LNCAP (cell line): ENCODE results near the gene KLHL8.

ENCODE experiments used
- TF ChIP-seq, protein P1 (sequence below): fragments of 450-650 bp; IDR thresholded peaks from 2 replicates; pipeline ENCODE4 v1.5.1; 2017; ENCODE audit warnings: mild to moderate bottlenecking

The KLHL8 gene

DNA sequence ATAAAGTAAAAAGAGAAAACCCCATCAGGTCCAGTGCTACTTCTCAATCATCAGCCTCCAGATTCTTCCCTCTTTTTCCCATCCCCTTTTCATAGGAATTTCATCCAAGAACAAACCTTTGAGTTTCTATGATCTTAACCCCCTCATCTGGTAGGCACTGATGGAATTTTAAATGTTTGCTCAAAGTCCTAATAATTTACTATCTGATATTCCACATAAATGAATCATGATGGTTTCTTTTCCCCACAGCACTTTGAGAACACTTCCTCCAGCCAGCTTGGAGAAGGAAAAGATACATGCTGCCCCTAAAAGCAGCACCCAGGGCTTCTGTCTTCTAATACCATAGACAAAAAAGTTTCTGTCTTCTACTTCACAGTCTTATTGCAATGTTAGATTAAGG lies 19.4 kb upstream of the KLHL8 start:
- TF ChIP-seq, protein P1, sequence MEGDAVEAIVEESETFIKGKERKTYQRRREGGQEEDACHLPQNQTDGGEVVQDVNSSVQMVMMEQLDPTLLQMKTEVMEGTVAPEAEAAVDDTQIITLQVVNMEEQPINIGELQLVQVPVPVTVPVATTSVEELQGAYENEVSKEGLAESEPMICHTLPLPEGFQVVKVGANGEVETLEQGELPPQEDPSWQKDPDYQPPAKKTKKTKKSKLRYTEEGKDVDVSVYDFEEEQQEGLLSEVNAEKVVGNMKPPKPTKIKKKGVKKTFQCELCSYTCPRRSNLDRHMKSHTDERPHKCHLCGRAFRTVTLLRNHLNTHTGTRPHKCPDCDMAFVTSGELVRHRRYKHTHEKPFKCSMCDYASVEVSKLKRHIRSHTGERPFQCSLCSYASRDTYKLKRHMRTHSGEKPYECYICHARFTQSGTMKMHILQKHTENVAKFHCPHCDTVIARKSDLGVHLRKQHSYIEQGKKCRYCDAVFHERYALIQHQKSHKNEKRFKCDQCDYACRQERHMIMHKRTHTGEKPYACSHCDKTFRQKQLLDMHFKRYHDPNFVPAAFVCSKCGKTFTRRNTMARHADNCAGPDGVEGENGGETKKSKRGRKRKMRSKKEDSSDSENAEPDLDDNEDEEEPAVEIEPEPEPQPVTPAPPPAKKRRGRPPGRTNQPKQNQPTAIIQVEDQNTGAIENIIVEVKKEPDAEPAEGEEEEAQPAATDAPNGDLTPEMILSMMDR, result no peak

DNA sequence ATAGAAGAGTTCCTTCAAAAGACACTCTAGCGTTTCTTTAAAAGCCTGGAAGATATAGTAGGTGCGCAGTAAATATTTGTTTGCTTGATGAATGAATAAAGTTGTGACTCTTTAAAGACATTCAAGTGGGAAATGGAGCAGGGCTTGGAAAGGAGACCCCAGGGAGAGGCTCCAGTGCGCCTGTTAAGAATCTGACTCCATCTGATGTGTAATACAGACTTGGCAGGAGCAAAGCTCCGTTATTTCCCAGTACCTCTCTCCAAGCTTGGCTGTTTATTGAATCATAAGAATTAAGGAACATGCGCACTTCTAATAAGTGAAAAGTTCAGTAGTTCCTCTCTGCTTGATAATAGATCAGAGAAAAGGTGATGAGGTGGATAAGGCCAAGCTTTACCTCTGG lies 18.8 kb upstream of the KLHL8 start:
- TF ChIP-seq, protein P1, result no peak

DNA sequence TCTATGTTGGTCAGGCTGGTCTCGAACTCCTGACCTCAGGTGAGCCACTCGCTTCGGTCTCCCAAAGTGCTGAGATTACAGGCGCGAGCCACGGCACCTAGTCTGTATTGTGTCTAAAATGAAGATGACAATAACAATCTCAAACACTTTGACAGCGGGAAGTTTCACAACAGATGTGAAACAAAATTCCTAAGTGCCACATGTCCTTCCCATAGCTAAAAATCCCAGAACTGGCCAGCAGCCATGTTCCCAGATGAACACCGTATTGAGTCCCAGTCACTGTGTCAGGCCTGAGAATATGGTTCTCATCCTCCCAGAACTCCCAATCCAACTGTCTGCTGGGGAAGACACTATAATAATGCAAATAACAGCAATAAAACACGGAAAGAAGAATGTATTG lies 16.4 kb upstream of the KLHL8 start:
- TF ChIP-seq, protein P1, result no peak

DNA sequence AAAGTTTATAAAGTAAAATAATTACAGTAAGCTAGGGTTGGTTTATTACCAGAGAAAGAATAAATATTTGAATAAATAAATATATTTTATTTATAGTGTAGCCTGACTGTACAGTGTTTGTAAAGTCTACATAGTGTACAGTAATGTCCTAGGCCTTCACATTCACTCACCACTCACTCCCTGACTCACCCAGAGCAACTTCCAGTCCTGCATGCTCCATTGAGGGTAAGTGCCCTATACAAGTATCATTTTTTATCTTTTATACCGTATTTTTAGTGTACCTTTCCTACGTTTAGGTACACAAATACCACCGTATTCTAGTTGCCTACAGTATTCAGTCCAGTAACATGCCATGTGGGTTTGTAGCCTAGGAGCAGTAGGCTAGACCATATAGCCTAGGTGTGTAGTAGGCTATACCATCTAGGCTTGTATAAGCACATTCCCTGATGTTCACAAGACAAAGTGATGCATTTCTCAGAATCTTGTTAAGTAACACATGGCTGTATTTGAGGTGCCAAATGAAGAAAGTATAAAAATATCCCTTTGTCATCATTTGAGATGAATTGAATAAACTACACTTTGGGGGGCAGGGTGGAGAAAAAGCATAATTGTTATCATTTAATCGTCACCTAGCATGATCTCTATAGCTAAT lies 14.7 kb upstream of the KLHL8 start:
- TF ChIP-seq, protein P1, result no peak

DNA sequence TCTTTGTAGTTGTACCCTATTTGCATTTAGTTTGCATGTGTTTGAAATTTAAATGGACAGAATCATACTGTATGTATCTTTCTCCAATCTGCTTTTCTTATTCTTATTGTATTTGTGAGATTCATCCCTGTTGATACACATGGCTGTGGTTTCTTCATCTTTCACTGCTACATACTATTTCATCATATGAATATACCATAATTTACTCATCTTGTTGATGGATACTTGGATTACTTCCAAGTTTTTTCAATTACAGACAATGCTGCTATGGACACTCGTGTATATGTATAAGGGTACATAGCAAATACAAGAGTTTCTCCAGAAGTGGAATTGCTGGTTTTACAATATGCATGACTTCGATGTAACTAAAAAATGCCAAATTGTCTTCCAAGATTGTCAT lies 11.8 kb upstream of the KLHL8 start:
- TF ChIP-seq, protein P1, result no peak

DNA sequence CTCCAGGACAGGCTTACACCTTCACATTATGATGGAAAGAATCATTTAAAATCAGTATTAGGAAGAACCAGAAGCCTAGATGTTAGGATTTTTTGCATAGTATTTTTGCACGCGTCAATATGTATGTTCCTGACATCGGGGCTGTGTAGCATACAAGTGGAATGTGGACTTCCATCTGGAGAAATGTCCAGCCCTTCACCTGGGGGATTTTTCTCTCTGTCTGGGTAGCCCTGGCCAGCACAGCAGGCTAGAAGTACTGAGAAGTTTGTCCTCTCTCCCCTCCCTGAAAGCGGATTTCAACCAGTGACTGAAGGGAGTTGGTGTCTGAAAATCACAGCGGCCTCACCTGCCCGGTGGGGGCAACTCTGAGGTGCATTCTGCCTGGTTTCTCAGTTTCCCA lies 10.4 kb upstream of the KLHL8 start:
- TF ChIP-seq, protein P1, result no peak

DNA sequence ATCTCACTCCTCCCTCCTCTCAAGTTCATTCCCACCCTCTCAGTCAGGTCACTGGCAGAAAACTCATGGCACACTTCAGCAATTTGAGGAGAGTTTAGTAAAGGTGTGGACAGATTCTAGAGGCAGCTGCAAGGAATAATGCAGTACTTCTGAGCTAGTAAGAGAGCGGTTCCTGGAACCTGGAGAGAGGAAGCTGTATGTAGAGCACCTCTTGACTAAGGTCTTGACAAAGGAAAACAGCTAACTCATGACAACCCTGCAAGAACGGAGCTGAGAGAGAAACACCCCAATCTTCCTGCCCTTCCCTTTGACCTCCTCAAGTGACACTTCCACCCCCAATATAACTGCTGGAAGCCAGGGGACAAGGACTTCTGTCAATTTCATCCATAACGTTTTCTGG lies 9.6 kb upstream of the KLHL8 start:
- TF ChIP-seq, protein P1, result no peak
